GM19438 (cell line): ENCODE measurements around the gene S1PR5.
A peak's percentile ranks its signal among the peaks of the same experiment; 100 is the strongest.
"Not testable (repeated sequence)": the region's sequence is repeated elsewhere in the genome, so short reads cannot be mapped to it uniquely, and the experiment has no call there.

Experiments
- ATAC-seq: cut with Tn5 transposase; IDR thresholded peaks from one replicate; pipeline ENCODE4 v1.9.1; 2021; ENCODE audit warnings: low read depth; ENCODE audit not compliant: unreplicated experiment

Gene S1PR5

DNA sequence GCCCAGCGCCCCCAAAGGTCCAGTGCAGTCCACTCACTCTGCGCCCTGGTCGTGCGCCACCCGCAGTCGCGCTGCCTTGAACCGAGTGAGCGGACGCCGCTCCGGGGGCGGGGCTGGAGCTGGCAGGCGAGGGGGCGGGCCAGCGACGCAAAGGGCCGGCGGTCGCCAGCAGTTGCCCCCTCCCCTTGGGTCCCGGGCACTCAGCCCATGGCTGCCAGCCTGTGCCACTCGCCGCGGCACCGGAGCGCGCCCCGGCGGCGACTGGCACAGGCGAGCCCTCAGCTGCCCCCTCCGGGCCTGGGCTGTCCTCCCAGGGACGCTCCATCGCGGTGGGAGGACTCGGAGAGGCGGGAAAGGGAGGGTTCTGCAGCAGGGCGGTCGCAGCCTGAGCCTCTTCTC, at the start of gene S1PR5:
TSS of gene S1PR5 (minus strand) at position 87 of the 399 bp plus-strand sequence. CDS start 2,436 bp downstream, outside the sequence.
- no peak for ATAC-seq

- no peak for ATAC-seq
Observed at GRCh38 chr19:10566658-10567410, 49.6 kb upstream of the S1PR5 start.

- ATAC-seq = no peak
Observed at GRCh38 chr19:10566408-10566657, 49.1 kb upstream of the S1PR5 start.

GRCh38 chr19:10565567-10566407, 48.5 kb upstream of the S1PR5 start, which contains the start of gene KRI1:
Gene KRI1 (minus strand): TSS chr19:10566010. CDS start chr19:10565999, 11 bp downstream.
- peak; percentile 34 for ATAC-seq

GRCh38 chr19:10565028-10565566, 47.9 kb upstream of the S1PR5 start:
- ATAC-seq = no peak

DNA sequence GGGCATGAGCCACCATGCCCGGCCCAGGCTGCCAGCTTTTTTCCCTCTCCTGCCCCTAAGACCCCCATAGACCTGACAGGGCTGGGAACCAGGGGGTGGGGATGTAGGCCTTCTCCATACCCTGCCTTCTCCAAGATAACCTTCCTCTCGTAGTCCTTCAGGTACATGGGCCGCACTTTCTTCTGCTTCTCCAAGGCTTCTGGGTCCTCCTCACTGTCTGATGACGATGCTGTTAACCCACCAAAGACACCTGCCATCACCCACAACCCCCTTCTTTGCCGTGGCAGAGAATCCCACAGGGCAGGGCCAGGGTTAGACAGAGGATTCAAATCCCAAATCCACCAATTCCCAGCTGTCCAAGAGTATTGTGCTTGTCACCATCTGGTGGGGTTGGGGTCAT, 45.4 kb upstream of the S1PR5 start:
- ATAC-seq = no peak

GRCh38 chr19:10560154-10560553, 42.9 kb upstream of the S1PR5 start:
- no peak for ATAC-seq

DNA sequence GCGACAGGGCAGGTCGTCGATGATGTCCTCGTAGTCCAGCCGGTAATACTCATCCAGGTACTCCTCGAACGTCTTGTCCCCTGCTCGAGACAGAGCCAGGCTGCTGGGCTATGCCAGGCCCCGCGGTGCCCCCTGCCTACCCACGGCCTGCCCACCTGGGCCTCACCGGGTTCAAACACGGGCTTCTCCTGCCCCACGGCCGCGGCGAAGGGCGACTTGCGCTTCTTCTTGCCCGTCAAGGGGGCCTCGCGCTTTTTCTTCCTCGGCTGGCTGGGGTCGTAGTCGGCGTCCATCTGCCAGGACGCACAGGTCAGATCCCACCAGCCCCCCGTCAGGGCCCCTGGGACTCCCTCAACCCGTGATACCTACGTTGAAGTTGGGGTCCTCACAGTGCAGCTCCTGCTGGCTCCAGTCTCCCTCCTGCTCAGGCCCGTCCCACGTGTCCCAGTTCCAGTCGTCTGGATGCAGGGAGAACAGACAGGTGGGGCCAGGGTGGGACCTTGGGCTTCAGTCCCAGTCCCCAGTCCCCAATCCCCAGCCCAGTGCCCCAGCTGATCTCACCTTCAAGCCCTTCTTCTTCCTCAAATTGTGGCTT, 40.5 kb upstream of the S1PR5 start:
- ATAC-seq = no peak

GRCh38 chr19:10555610-10555973, 38.3 kb upstream of the S1PR5 start:
- ATAC-seq = no peak

GRCh38 chr19:10554760-10555609, 37.7 kb upstream of the S1PR5 start:
- no peak for ATAC-seq

GRCh38 chr19:10553943-10554381, 36.7 kb upstream of the S1PR5 start:
- ATAC-seq = no peak

DNA sequence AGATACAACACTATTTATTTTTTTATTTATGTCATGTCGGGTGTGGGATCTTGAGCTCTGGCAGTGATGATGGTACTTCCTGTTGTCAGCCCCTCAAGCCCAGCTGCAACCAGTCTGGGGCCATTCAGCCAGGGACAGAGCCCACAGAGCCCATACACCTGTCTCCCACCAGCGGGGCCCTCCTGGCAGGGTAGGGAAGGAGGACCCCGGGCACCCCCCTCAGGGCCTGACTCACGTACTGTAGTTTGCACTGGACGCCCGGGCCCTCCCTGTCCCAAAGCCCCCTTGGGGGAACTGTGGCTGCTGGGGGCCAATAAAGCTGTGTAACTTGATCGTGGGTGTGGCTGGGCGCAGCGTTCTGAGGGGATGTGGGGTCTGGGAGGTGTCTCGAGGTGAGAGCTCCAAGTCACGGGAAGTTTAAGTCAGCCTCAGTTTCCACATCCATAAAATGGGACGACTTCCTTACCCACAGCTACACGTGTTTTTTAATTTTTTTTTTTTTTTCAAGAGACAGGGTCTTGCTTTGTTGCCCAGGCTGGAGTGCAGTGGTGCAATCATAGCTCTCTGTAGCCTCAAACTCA, 35.9 kb upstream of the S1PR5 start:
- no peak for ATAC-seq

DNA sequence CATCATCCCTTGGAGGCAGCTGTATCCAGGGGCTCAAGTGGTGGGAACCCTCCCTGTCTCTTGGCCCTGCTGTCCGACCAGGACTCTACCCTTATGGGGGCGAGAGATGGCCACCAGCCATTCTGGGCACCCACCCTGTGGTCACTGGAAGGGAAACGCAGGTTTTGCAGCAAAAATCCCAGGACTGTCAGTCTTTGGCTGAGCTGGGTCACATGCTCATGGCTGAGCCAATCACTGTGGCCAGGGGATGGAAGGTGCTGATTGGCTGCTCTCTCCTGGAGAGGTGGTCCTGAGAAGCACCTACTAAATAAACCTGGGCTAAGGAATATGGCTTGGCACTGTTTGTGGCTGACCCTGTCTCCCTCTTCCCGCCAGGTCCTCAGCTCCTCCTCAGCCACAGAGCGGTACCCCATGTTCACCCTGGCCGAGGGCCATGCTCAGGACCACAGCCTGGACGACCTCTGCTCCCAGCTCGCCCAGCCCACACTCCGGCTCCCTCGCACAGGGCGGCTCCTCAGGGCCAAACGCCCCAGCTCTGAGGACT, 35.3 kb upstream of the S1PR5 start:
- ATAC-seq = no peak

DNA sequence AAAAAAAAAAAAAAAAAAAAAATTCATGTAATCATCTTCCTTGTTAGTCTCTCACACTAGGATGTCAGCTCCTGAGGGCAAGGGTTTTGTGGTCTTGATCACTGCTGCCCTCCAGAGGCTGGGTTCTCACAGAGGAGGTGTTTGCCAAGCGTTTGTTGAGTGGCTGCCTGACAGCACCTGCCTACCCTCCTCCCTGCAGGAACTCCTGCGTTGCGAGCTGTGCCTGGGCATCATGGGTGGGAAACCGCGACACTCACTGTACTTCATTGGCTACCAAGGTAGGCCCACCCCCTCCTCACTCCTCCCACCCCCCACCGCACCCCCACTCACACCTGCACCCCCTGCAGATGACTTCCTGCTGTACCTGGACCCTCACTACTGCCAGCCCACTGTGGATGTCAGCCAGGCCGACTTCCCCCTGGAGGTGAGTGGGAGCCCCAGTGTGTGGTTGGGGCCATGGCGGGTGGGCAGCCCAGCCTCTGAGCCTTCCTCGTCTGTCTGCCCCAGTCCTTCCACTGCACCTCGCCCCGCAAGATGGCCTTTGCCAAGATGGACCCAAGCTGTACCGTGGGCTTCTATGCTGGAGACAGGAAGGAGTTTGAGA, 34.6 kb upstream of the S1PR5 start:
- no peak for ATAC-seq

GRCh38 chr19:10551006-10551405, 33.8 kb upstream of the S1PR5 start:
- not testable (repeated sequence) for ATAC-seq

DNA sequence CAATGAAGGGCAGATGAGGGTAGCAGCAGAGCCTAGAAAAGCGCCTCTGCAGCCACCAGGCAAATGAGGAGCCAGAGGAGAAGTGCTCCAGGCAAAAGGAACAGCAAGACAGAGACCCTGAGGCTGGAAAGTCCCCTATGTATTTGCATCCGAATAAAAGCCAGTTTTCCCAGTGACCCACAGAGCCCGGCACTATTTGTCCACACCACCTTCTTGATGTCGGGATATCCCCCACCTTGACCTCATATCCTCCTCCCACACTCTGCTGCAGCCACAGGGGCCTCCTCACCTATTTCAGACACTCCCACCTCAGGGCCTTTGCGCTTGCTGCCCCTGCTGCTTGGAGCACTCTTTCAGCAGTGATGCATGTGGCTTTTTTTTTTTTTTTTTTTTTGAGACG, 33.1 kb upstream of the S1PR5 start:
- ATAC-seq = no peak

DNA sequence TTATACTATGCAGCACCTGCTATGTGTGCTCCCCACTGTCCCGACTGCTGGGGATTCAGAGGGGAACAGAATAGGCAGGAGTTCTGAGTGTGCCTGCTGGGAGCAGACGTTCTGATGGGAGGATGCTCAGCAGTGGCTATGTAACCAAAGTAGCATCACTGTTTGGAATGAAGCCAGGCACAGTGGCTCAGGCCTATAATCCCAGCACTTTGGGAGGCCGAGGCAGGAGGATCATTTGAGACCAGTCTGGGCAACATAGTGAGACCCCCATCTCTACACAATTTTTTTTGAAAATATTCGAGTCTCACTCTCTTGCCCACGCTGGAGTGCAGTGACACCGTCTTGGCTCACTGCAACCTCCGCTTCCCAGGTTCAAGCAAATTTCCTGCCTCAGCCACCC, 32.5 kb upstream of the S1PR5 start:
- no peak for ATAC-seq

DNA sequence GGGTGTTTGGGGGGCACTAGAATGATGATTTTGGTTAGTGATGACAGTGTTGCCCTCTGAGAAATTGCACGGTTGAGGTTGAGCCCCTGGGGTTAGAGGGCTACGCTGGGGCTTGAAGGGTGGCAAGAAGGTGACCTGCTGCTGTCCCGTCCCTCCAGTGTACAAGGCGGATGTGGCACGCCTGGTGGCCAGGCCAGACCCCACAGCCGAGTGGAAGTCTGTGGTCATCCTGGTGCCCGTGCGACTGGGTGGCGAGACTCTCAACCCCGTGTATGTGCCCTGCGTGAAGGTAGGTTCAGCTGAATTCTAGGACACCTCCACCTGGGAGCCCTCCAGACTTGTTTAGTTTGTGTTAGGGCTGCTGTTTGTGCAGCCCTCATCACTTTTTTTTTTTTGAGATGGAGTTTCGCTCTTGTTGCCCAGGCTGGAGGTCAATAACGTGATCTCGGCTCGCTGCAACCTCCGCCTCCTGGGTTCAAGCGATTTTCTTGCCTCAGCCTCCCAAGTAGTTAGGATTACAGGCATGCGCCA, 31.6 kb upstream of the S1PR5 start:
- ATAC-seq = no peak

GRCh38 chr19:10546817-10547216, 29.6 kb upstream of the S1PR5 start:
- no peak for ATAC-seq
